NT2/D1 (cell line): ENCODE measurements around the gene APOM.

ENCODE experiments used
- DNase-seq: peaks from one replicate; pipeline ENCODE4 v3.0.0-alpha.2; 2011; ENCODE audit warnings: low read depth, low spot score
- H3K27me3 ChIP-seq: 2 replicates; pipeline ENCODE4 v1.6.0; 2011; ENCODE audit warnings: mild to moderate bottlenecking; ENCODE audit not compliant: insufficient read length, insufficient read depth
- H3K36me3 ChIP-seq: 2 replicates; pipeline ENCODE4 v1.6.1; 2011; ENCODE audit warnings: mild to moderate bottlenecking, low read length, mixed read lengths; ENCODE audit not compliant: insufficient read depth, insufficient read length
- H3K4me1 ChIP-seq: 2 replicates; pipeline ENCODE4 v1.5.1; 2011; ENCODE audit not compliant: insufficient read depth, insufficient read length
- H3K4me3 ChIP-seq: 2 replicates; pipeline ENCODE4 v1.5.1; 2011; ENCODE audit warnings: low read depth; ENCODE audit not compliant: insufficient read length
- H3K9ac ChIP-seq: 2 replicates; pipeline ENCODE4 v1.6.0; 2011; ENCODE audit warnings: low read depth; ENCODE audit not compliant: insufficient read length
- H3K9me3 ChIP-seq: 2 replicates; pipeline ENCODE4 v1.5.1; 2011; ENCODE audit warnings: mild to moderate bottlenecking, low read length; ENCODE audit not compliant: insufficient read depth
- SUZ12 ChIP-seq: IDR thresholded peaks from 2 replicates; pipeline ENCODE4 v1.6.1; 2011; ENCODE audit not compliant: insufficient read length, insufficient read depth; ENCODE audit errors: extremely low read depth
- YY1 ChIP-seq: IDR thresholded peaks from 2 replicates; pipeline ENCODE4 v1.6.1; 2011; ENCODE audit not compliant: insufficient read length, insufficient read depth
- ZNF274 ChIP-seq: IDR thresholded peaks from 2 replicates; pipeline ENCODE4 v1.6.1; 2011; ENCODE audit warnings: mild to moderate bottlenecking, low read depth, low read length

Gene APOM

DNA sequence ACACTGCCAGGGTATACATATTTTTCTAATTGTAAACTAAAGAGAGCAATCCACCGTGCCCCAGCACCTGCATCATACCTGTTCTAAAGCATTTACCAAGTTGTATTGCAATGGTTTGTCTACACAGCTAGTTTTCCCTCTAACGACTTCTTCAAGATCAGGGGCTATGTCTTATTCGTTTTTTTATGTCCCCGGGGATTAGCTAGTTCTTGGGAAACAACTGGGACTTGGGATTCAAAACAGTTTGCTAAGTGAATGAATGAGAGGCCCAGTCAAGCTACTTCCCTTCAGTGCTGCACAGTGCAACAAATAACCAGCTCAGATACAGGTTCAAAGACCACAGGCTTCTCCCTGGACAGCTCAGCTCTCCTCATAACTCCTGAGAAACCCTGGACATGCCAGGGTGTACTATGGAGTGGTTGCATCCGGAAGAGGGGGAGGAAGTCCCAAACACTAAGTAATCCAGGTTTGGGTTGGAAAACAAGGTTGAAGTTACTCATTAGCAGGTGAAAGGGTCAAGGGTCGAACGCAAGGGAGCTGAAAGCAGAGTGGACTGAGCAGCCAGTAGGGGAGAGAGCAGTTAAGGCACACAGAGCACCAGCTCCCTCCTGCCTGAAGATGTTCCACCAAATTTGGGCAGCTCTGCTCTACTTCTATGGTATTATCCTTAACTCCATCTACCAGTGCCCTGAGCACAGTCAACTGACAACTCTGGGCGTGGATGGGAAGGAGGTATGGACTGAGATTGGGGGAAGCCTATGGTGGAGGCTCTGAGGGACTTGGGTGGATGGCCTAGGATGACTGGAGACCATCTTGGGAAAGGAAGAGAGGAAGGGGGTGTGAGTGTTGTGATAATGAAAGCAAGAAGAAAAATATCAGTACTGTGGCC lies at the start of gene APOM:
TSS of gene APOM (plus strand) at position 546 of the 889 bp plus-strand sequence. CDS start at position 619, 73 bp downstream.
- no peak for DNase-seq
- Histone ChIP-seq H3K4me3 (no peak within 1 kb of the TSS), H3K27me3 (no peaks in the 10 kb centered on the region), H3K9ac (no peak within 1 kb of the TSS), H3K36me3 (peaks cover 32% of the 10 kb centered on the region), H3K4me1 (peaks cover 8% of the 10 kb centered on the region), H3K9me3 (no peaks in the 10 kb centered on the region)
- no peak for TF ChIP-seq YY1
- TF ChIP-seq ZNF274 = no peak
- no peak for TF ChIP-seq SUZ12

- Histone ChIP-seq H3K4me3 (no peak overlapping the region), H3K36me3 (no peaks in the 10 kb centered on the region), H3K9me3 (no peaks in the 10 kb centered on the region), H3K9ac (no peak overlapping the region), H3K27me3 (no peaks in the 10 kb centered on the region), H3K4me1 (peaks cover 2% of the 10 kb centered on the region)
- no peak for DNase-seq
- TF ChIP-seq YY1 = no peak
- TF ChIP-seq SUZ12 = no peak
- no peak for TF ChIP-seq ZNF274
Observed at GRCh38 chr6:31607317-31607716, 48.4 kb upstream of the APOM start.

GRCh38 chr6:31609519-31610406 lies 45.9 kb upstream of the APOM start:
- peak overlapping the region; percentile 17 for H3K9ac ChIP-seq
- TF ChIP-seq SUZ12 (no peak), YY1 (no peak), ZNF274 (no peak)
- H3K27me3 ChIP-seq = no peaks in the 10 kb centered on the region
- no peaks in the 10 kb centered on the region for H3K36me3 ChIP-seq
- H3K4me1 ChIP-seq = no peaks in the 10 kb centered on the region
- no peak overlapping the region for H3K4me3 ChIP-seq
- H3K9me3 ChIP-seq = no peaks in the 10 kb centered on the region
- no peak for DNase-seq

GRCh38 chr6:31610968-31611367 lies 44.7 kb upstream of the APOM start:
- Histone ChIP-seq H3K9me3 (no peaks in the 10 kb centered on the region), H3K4me1 (no peaks in the 10 kb centered on the region), H3K9ac (no peak overlapping the region), H3K4me3 (no peak overlapping the region), H3K36me3 (no peaks in the 10 kb centered on the region), H3K27me3 (no peaks in the 10 kb centered on the region)
- TF ChIP-seq ZNF274 = no peak
- no peak for DNase-seq

GRCh38 chr6:31614075-31614619 lies 41.5 kb upstream of the APOM start:
- Histone ChIP-seq H3K4me3 (no peak overlapping the region), H3K4me1 (no peaks in the 10 kb centered on the region), H3K9me3 (no peaks in the 10 kb centered on the region), H3K27me3 (no peaks in the 10 kb centered on the region), H3K36me3 (no peaks in the 10 kb centered on the region), H3K9ac (no peak overlapping the region)
- DNase-seq = no peak
- TF ChIP-seq YY1 = no peak
- TF ChIP-seq SUZ12 = no peak
- no peak for TF ChIP-seq ZNF274

DNA sequence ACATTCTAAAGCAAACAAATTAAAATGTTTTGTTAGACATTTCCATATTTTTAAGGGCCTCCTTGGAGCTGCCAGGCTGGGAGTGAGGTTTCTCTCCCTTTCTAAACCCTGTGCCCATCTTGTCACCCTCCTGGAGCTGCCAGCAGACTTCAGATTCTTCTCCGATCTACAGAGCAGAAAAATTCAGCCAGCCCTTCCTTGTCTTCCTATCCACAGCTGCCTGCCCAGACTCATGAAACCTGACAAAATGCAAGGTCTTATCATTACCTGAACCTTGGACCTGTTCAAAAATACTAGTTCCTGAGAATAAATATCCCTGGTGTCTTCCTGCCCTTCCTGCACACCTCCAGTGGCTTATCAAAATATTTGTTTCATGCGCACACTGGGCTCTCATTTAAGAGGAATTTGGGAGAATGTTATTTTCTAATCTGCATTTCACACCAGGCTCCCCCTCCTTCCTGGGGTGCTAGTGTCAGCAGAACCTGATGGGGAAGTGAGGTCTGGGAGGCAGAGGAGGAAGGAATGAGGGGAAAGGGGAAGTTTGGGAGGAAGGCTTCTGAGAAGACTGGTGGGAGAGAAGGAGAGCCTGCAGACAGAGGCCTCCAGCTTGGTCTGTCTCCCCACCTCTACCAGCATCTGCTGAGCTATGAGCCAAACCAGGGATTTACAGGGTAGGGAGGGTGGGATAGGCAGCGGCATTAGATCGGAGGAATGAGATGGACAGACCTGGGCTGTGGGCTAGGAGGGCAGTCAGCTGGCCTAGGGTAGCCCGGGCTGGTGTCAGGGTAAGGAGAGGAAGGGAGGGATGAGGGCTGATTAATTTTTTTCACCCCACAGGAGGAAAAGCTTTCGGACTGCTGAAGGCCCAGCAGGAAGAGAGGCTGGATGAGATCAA lies 40.8 kb upstream of the APOM start, which contains the start of gene AIF1:
TSS of gene AIF1 (plus strand) at position 551 of the 895 bp plus-strand sequence. CDS start at position 647, 96 bp downstream.
- no peak within 1 kb of the TSS for H3K4me3 ChIP-seq
- TF ChIP-seq ZNF274 = no peak
- no peak for TF ChIP-seq SUZ12
- no peak for TF ChIP-seq YY1

More for the DNA sequence above, 40.8 kb upstream of the APOM start, which contains the start of gene AIF1:
- Histone ChIP-seq H3K9ac (no peak within 1 kb of the TSS), H3K36me3 (no peaks in the 10 kb centered on the region), H3K27me3 (no peaks in the 10 kb centered on the region), H3K9me3 (no peaks in the 10 kb centered on the region), H3K4me1 (no peaks in the 10 kb centered on the region)
- no peak for DNase-seq
